Neural cell (in vitro differentiated cells): ENCODE measurements around the gene COASY. TPM values are rescaled to one million over a fixed set of nuclear protein-coding genes. Genes with fewer than 3 reads are reported as not detected.
A peak's percentile ranks its signal among the peaks of the same experiment; 100 is the strongest.

Source experiments
- H2AFZ ChIP-seq: fragments of 200-600, 300-800 bp; sonication (generic), shearing (Covaris generic); 2 replicates; pipeline ENCODE4 v1.6.0; 2014; ENCODE audit warnings: low read depth, mild to moderate bottlenecking, antibody characterized with exemption, low read length, moderate library complexity
- H3F3A ChIP-seq: fragments of 200-600 bp; shearing (Covaris generic); 2 replicates; pipeline ENCODE4 v1.6.1; 2016; ENCODE audit warnings: mild to moderate bottlenecking, moderate library complexity, mixed read lengths, antibody characterized with exemption, low read length; ENCODE audit not compliant: insufficient read depth, poor library complexity, severe bottlenecking
- H3K27ac ChIP-seq: fragments of 200-600, 300-800 bp; sonication (generic), shearing (Covaris generic); 2 replicates; pipeline ENCODE4 v1.5.1; 2014; ENCODE audit warnings: mild to moderate bottlenecking, low read length, moderate library complexity
- H3K27me3 ChIP-seq: fragments of 300-800, 200-600 bp; sonication (generic), shearing (Covaris generic); 2 replicates; pipeline ENCODE4 v1.6.0; 2014; ENCODE audit warnings: mild to moderate bottlenecking, low read depth, low read length, moderate library complexity; ENCODE audit not compliant: insufficient read depth
- H3K36me3 ChIP-seq: fragments of 300-800, 200-600 bp; sonication (generic), shearing (Covaris generic); 2 replicates; pipeline ENCODE4 v1.5.1; 2014; ENCODE audit warnings: mild to moderate bottlenecking, antibody characterized with exemption, low read length, moderate library complexity; ENCODE audit not compliant: insufficient read depth
- H3K4me2 ChIP-seq: fragments of 300-800, 200-600 bp; sonication (generic), shearing (Covaris generic); 2 replicates; pipeline ENCODE4 v1.6.0; 2014; ENCODE audit warnings: mild to moderate bottlenecking, low read length
- H3K4me3 ChIP-seq: fragments of 300-800, 200-600 bp; sonication (generic), shearing (Covaris generic); 2 replicates; pipeline ENCODE4 v1.5.1; 2014; ENCODE audit warnings: mild to moderate bottlenecking, low read length, moderate library complexity
- H3K79me2 ChIP-seq: fragments of 200-600 bp; shearing (Covaris generic); replicated peaks from 2 replicates; pipeline ENCODE4 v1.6.0; 2014; ENCODE audit warnings: mild to moderate bottlenecking, low read length, moderate library complexity; ENCODE audit not compliant: insufficient read depth
- H3K9ac ChIP-seq: fragments of 300-800, 200-600 bp; sonication (generic), shearing (Covaris generic); 2 replicates; pipeline ENCODE4 v1.6.1; 2016; ENCODE audit warnings: mild to moderate bottlenecking, low read length, mixed read lengths
- H3K9me2 ChIP-seq: fragments of 200-600 bp; shearing (Covaris generic); 2 replicates; pipeline ENCODE4 v1.6.1; 2016; ENCODE audit warnings: mild to moderate bottlenecking, low read length, mixed read lengths; ENCODE audit not compliant: insufficient read depth
- H3K9me3 ChIP-seq: fragments of 200-600, 300-800 bp; sonication (generic), shearing (Covaris generic); 2 replicates; pipeline ENCODE4 v1.6.1; 2016; ENCODE audit warnings: mild to moderate bottlenecking, mixed run types, low read length, moderate library complexity, mixed read lengths
- H4K20me1 ChIP-seq: fragments of 200-600 bp; shearing (Covaris generic); 2 replicates; pipeline ENCODE4 v1.6.1; 2016; ENCODE audit warnings: mild to moderate bottlenecking, mixed run types; ENCODE audit not compliant: insufficient read depth
- CTCF ChIP-seq: fragments of 450-650 bp; IDR thresholded peaks from 2 replicates; pipeline ENCODE4 v1.5.1; 2014; ENCODE audit warnings: antibody characterized with exemption, mild to moderate bottlenecking, moderate library complexity; ENCODE audit not compliant: poor library complexity, severe bottlenecking
- EP300 ChIP-seq: fragments of 450-650 bp; conservative IDR thresholded peaks from 2 replicates; pipeline ENCODE4 v1.6.1; 2014; ENCODE audit warnings: antibody characterized with exemption, mild to moderate bottlenecking, moderate library complexity; ENCODE audit not compliant: poor library complexity, severe bottlenecking
- EZH2 ChIP-seq: fragments of 200-600, 300-800 bp; shearing (Covaris generic), sonication (generic); IDR thresholded peaks from 2 replicates; pipeline ENCODE4 v1.6.1; 2014; ENCODE audit warnings: antibody characterized with exemption, low read length, borderline replicate concordance, mild to moderate bottlenecking; ENCODE audit not compliant: insufficient read depth, poor library complexity, severe bottlenecking
- MXI1 ChIP-seq: fragments of 450-650 bp; conservative IDR thresholded peaks from 2 replicates; pipeline ENCODE4 v1.6.1; 2014; ENCODE audit warnings: antibody characterized with exemption, mild to moderate bottlenecking; ENCODE audit not compliant: poor library complexity, severe bottlenecking
- POLR2AphosphoS5 ChIP-seq: IDR thresholded peaks from 2 replicates; pipeline ENCODE4 v1.6.1; 2012
- RAD21 ChIP-seq: fragments of 450-650 bp; conservative IDR thresholded peaks from 2 replicates; pipeline ENCODE4 v1.6.1; 2014; ENCODE audit warnings: antibody characterized with exemption, mild to moderate bottlenecking, moderate library complexity
- REST ChIP-seq: IDR thresholded peaks from 2 replicates; pipeline ENCODE4 v1.6.1; 2012; ENCODE audit warnings: borderline replicate concordance
- SMC3 ChIP-seq: fragments of 450-650 bp; conservative IDR thresholded peaks from 2 replicates; pipeline ENCODE4 v1.6.1; 2014; ENCODE audit warnings: antibody characterized with exemption, mild to moderate bottlenecking, moderate library complexity; ENCODE audit not compliant: poor library complexity
- TAF1 ChIP-seq: IDR thresholded peaks from 2 replicates; pipeline ENCODE4 v1.6.1; 2012; ENCODE audit warnings: low read depth
- polyA plus RNA-seq: library from polyadenylated mRNA; depleted of rRNA; stranded (reverse); fragments of >200 nt; gene quantifications from 2 replicates; pipeline ENCODE4 v1.2.3, GENCODE V29; 2014

COASY gene
- polyA plus RNA-seq, 1 donor from 2014 or later, result 8.2 TPM

GRCh38 chr17:42577532-42578281 is 15.8 kb downstream of the COASY start, which contains the start of gene PSMC3IP:
Gene PSMC3IP (minus strand): TSS chr17:42577729. CDS start chr17:42577686, 43 bp downstream.
- Histone ChIP-seq H3K27ac (peak within 1 kb of the TSS; percentile 60), H3K4me2 (peak within 1 kb of the TSS; percentile 98), H3F3A (no peaks in the 10 kb centered on the region), H2AFZ (peak within 1 kb of the TSS; percentile 5), H3K36me3 (peaks cover 6% of the 10 kb centered on the region), H4K20me1 (no peaks in the 10 kb centered on the region), H3K9me2 (no peaks in the 10 kb centered on the region), H3K27me3 (no peaks in the 10 kb centered on the region), H3K4me3 (peak within 1 kb of the TSS; percentile 93), H3K79me2 (peaks cover 12% of the 10 kb centered on the region), H3K9me3 (no peaks in the 10 kb centered on the region), H3K9ac (peak within 1 kb of the TSS; percentile 73)
- TF ChIP-seq MXI1, result peak; percentile 86
- peak; percentile 22 for TF ChIP-seq EP300
- peak; percentile 57 for TF ChIP-seq POLR2AphosphoS5
- TF ChIP-seq SMC3, result peak; percentile 49
- peak; percentile 37 for TF ChIP-seq RAD21
- TF ChIP-seq CTCF, result peak; percentile 74
- TF ChIP-seq TAF1, result no peak
- TF ChIP-seq REST, result no peak

- Histone ChIP-seq H3F3A (no peaks in the 10 kb centered on the region), H3K4me3 (peak overlapping the region; percentile 93), H3K36me3 (no peaks in the 10 kb centered on the region), H3K9me2 (no peaks in the 10 kb centered on the region), H3K79me2 (peaks cover 12% of the 10 kb centered on the region), H3K4me2 (peak overlapping the region; percentile 98), H2AFZ (no peak overlapping the region), H3K9me3 (no peaks in the 10 kb centered on the region), H4K20me1 (no peaks in the 10 kb centered on the region), H3K27me3 (no peaks in the 10 kb centered on the region), H3K9ac (peak overlapping the region; percentile 73), H3K27ac (peak overlapping the region; percentile 60)
- TF ChIP-seq EZH2 (no peak), SMC3 (peak; percentile 68), CTCF (peak; percentile 77), RAD21 (peak; percentile 75), REST (no peak)
Measured at GRCh38 chr17:42578282-42578869, 16.4 kb downstream of the COASY start.
